ENCODE results near the gene EFNA5.

DNA sequence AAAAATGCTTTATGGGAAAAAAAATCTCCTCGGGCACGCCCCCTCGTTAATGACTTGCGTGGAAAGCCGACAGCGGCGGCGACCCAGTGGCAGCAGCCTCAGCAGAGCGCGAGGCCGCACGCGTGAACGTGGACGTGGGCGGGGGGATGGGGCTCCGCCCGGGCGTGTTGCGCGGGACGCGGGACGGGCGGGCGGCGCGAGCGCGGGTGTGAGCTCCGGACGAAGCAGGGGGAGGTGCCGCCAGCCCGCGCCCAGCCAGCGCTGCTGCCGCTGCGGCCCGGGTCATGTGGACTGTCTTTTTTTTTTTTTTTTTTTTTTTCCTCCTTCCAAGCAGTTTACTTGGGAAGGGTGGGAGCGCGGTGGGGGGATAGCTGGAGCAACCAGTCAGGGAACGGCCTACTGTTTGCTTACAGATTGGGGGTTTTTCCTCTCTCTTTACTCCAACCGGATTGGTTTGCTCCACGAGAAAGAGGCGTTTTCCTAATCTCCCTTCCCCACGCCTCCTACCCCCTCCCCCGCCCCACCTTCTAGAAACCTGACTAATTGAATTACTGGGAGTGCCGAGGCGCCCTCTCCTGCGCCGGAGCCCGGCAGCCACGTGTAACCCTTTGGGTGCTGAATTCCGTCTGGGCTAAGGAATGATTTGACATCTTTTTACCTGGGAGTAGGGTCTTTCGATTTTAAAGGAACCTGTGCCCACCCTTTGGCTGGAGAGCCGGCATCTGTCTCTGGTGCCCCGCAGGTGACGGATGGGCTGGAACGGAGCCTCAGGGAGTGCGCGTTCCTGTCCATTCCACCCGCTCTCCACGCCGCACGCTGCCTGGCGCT is 1.7 kb upstream of the EFNA5 start:
- TF ChIP-seq, protein P1, sequence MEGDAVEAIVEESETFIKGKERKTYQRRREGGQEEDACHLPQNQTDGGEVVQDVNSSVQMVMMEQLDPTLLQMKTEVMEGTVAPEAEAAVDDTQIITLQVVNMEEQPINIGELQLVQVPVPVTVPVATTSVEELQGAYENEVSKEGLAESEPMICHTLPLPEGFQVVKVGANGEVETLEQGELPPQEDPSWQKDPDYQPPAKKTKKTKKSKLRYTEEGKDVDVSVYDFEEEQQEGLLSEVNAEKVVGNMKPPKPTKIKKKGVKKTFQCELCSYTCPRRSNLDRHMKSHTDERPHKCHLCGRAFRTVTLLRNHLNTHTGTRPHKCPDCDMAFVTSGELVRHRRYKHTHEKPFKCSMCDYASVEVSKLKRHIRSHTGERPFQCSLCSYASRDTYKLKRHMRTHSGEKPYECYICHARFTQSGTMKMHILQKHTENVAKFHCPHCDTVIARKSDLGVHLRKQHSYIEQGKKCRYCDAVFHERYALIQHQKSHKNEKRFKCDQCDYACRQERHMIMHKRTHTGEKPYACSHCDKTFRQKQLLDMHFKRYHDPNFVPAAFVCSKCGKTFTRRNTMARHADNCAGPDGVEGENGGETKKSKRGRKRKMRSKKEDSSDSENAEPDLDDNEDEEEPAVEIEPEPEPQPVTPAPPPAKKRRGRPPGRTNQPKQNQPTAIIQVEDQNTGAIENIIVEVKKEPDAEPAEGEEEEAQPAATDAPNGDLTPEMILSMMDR (conservative IDR thresholded peaks at IDR 0.05; ENCODE audit: low read depth in 2 of 2) = 0 out of 4 replicates have a peak, but pooled peaks of 1 of the 2 experiments have one; percentile 7
- TF ChIP-seq EZH2phosphoT487 (IDR thresholded peaks at IDR 0.05; ENCODE audit: unreplicated experiment) = no peak
